HS-27A (cell line): ENCODE data around the gene ZFHX3.

Experiments
- DNase-seq: peaks from one replicate; pipeline ENCODE4 v3.0.0-alpha.2; 2012; ENCODE audit warnings: low read depth, missing footprints

ZFHX3 gene

DNA sequence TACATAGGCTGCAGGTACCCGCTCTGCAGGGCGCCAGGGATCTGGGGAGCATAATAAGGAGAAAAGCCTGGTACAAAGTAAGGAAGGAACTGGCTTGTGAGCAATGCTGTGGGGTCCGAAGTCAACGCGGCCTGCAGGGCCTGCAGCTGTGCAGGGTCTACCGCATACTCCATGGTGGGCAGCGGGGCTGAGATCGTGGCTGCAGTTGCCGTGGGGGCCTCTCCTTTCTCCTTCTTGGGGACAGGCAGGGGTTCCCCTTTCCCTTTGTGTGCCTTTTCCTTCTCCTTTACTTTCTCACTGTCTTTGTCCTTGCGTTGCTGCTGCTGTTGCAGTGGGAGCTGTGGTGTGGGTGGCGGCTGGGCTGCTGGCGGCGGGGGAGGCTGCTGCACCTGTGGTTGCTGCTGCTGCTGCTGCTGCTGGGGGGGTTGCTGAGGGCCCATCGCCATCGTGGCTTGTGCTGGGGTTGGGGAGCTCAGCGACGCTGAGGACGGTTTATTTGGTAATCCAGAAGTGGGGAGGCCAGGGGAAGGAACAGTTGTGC lies 259.6 kb downstream of the ZFHX3 start:
- no peak for DNase-seq

DNA sequence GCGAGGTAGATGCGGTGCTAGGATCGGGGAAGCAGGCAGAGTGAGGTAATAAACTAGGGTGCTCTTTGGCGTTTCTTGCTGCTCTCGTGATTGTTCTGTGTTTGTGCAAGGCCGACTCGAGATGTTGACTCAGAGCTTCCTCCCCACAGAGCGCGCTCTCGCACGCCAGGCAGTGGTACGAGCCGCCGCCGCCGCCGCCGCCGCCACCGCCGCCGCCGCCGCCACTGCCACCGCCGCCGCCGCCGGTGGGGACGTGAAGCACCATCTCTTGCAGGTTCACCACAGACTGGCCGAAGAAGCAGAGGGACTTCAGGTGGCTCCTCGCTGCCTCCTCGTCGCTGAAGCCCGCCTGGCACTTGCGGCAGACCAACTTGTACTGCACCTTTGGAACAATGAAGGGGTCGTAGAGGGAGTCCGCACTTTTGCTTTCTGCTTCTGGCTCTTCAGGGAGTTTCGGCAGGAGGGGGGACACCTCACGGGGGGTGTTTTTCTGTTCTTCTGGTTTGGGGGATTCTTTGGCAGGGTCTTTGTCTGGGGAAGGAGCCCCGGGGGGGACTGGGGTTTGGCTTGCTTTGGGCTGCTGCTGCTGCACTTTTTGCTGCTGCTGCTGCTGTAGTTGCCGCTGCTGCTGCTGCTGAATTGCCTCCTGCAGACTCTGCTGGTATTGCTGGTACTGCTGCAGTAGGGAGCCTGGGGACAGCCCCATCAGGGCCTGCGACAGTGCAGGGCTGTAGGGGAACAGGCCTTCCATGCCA lies 260.2 kb downstream of the ZFHX3 start:
- peak; percentile 27 for DNase-seq

DNA sequence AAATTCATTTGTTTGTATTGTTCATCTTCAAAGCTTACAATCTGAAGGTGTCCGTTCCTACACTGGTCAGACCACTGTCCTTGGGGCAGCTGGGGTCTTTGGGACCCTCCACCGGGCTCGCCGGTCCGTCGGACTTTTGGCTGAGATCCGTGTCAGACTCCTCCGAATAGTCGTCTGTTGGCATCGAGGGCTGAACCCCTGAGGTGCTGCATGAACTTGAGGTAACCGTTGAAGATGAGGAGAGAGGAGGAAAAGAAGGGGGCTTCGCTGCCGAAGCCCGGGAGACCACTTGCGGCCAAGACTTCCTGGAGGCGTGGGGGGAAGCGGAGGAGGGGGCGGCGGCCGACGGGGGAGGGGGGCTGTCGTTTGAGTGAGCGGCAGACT lies 260.8 kb downstream of the ZFHX3 start:
- no peak for DNase-seq

DNA sequence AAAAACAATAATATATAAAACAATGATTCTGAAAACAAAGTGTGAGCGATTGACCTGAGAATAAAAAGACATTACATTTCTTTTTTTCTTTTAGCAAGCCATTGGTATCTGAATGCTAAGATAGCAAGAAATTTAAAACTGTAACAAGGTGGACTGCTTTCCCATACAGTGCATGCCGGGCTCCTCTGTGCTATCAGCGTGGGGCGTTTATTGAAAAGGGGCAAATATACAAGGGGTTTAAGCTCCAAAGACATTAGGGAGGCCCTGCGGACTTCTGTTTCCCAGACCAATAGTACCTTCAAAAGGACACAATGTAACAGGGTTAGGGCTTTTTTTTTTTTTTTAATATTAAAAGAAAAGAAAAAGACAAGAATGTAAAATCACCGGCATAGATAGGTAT lies 261.3 kb downstream of the ZFHX3 start:
- no peak for DNase-seq

DNA sequence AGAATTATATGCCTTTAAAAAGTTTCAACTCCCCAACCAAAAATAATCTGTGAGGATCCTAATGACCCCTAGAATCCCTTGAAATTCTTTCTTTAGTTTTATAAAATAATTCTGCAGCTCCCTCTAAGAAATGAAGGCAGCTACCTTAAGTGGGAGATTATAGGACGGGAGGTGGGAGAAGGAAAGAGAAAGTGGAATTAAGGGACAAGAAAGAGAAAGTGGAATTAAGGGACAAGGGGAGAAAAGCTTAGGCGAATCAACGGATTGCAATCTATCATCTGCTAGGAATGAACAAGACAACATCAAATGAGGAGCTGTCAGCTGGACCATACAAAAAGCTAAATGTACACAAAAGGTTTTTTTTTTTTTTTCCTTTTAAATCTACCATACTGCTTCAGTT lies 262.0 kb downstream of the ZFHX3 start:
- no peak for DNase-seq

DNA sequence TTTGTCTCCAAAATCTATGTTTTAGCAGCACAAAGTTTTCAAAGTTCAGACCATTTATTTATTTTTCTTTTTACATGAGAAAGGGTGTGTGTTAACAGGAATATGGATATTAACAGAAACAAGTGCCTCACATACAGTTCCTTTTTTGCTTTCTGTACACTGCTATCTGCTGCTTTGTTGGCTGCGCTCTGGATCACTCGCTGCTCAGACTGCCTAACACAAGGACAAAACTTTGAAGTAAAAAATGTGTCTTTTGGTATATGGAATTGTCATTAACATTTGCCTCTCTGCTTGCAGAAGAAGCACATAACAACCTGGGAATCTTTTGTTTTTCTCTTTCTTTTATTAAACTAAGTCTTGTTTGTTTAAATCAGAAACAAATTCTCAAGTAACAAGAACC lies 262.8 kb downstream of the ZFHX3 start:
- DNase-seq = no peak

DNA sequence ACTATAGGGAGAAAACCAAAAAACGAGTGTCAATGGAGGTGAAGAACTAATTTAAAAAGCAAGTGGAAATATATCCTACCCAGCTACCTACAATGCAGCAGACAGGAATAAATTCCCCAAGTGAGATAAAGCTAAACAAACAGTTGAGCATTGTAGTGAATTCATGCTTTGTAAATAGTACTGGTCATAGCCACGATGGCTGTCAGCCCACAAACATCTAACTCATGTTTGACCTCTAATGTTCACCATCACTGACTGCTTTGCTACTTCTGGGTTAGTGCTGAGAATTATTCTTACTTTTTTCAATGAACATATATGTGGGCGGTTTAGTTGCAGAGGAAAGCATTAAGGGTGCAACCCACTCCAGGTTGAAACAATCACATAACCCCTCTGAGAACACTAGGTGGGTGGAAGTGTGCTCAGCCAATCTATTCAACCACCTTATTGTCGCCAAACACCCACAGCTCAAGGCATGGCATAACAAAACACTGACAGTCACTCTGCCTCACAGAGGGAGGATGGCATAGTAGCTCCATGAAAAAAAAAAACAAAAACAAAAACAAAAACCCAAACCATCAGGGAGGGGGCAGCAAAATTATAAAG lies 264.1 kb downstream of the ZFHX3 start:
- no peak for DNase-seq

DNA sequence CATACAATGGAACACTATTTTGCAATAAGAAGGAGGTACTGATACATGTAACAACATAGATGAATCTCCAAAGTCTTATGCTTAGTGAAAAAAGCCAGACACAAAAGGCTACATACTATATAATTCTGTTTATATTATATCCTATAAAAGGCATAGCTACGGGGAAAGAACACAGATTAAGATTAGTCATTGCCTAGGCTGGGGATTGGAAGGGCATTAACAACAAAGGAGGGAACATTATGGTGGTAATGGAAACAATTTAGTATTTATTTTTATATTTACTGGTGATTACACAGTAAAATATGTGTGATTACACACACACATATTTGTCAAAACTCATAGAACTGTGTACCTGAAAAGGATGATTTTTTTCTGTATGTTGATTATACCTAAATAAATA lies 278.1 kb downstream of the ZFHX3 start:
- DNase-seq = no peak

DNA sequence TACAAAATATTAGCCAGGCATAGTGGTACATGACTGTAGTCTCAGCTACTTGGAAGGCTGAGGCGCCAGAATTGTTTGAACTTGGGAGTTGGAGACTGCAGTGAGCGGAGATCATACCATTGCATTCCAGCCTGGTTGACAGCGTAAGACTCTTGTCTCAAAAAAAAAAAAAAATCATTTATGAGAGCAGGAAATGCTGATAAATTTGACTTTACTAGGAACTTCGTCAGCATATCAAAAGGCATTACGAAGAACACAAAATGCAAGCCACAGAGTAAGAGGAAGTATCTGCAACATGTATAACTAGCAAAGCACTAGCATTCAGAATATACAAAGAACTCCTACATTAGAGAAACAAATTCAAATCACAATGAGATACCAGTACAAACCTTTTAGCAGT lies 279.3 kb downstream of the ZFHX3 start:
- no peak for DNase-seq

DNA sequence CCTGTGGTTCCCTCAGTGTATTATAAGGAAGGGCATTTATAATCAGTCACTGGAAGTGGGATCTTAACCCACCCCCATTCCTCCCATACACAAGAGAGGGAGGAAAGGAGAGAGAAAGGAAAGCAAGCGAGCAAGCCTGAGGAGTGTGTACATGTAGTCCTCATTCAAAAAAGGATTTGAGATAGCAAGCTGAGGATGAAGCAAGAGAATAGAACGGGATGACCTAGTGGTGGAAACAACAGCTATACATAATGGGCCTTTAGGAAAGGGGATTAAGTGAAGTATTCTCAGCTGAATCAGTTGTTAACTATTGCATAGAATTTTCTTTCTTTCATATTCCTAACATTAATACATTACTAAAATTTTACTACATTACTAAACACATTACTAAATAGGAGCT lies 281.4 kb downstream of the ZFHX3 start:
- DNase-seq = no peak

DNA sequence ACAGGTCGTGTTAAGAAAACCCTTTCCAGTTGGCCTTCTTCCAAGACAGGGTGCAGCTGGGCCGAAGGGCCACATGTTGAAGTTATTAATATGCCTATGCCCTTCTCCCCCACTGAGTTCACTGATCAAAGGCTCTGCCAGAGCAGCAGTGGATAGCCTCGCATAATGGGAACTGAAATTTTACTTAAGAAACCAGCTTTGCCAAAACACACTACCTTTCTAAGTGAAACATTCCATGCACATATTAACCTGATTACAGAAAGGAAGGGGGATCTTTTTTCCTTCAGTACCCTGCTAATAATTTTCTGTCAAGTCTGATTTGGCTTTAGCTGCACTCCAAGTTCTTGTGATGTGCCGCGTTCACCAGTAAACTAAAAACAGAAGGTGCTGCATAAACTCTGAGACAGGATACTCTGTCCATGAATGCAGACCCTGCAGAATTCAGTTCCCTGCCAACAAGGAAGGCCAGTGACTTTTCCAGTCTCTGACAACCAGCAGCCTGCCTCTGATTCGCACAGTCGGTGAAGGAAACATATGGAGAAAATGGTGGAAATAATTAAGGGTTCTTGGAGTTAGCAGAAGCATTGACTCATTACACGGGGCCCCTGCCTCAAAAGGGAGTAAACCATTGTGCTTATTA lies 283.8 kb downstream of the ZFHX3 start:
- no peak for DNase-seq

DNA sequence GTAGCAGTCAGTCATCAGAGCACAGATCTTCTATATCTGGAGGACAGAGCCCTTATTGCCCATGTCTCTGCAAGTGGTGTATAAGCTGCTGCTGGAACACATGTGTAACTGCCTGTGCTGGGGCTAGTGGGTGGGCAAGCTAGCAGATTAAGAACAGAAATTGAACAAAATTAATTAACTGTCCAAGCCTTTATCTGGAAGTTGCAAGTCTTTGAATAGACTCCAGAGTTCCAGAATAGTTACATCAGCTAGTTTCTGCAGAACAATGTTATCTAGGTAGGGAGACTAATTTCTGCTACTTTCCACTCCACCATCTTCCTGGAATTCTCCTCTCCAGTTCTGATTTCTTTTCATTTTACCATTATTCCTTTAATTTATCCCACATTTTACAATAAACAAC lies 287.3 kb downstream of the ZFHX3 start:
- no peak for DNase-seq

DNA sequence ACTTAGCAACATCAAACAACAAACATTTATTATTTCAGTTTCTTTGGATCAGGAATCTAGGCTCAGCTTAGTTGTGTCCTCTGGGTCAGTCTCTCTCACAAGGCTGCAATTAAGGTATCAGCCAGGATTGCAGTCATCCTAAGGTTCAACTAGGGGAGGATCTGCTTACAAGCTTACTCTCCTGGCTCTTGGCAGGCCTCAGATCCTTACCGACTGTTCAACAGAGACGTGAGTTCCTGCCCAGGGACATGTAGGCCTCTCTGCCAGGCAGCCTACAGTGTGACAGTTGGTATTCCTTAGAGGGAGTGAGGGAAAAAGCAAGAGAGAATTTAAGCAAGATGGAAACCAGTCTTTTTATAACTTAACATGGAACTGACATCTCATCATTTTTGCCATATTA lies 294.0 kb downstream of the ZFHX3 start:
- DNase-seq = no peak

DNA sequence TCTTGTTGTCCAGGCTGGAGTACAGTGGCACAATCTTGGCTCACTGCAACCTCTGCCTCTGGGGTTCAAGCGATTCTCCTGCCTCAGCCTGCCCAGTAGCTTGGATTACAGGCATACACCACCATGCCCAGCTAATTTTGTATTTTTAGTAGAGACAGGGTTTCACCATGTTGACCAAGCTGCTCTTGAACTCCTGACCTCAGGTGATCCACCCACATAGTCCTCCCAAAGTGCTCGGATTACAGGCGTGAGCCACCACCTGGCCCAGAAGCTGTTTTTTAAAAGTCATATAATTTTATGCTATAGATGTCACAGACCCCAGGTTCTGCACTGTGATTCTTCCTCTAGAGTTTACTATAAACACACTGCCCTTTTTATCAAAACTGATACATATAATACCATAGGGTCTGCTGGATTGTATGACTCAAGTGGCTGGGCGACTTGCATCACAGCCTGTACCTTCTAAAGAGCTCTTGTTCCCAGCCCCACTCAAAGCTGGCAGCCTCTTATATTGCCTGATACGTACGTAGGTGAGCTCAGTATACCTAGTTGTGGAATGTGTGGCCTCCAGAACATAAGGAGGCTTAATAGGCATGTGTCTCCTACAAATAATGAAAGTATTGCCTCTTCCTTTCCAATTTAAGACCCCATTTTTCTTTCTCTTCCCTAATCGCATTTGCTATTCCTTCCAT lies 295.8 kb downstream of the ZFHX3 start:
- no peak for DNase-seq

DNA sequence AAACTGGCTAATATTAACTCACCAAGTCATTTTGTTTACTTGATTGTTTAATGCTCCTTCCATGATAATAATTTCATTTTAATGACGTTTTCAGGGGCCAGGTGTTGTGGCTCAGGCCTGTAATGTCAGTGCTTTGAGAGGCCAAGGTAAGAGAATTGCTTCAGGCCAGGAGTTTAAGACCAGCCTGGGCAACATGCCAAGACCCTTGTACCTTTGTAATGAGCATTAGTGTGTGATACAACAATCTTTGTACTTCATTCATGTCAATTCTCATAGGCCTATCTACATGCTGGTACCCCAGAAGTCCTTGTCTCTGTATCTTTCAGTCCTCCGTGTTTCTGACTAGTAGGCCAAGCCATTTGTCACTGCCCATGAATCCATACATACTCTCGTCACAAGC lies 296.9 kb downstream of the ZFHX3 start:
- no peak for DNase-seq

DNA sequence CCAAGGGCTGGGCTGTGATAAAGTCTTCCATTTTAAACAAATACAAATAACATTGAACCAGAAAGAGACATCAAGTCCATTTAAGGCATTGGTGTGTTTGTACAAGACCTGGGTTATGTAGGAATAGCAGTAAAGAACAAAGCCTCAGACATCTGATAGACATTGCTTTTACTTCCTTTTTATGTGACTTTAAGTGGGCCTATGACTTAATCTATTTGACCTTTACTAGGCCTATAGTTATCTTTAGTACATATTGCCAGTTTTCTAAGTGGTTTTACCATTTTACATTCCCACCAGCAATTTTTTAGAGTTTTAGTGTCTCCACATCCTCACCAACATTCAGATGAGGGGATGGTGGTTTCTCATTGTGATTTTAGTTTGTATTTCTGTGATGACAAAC lies 298.8 kb downstream of the ZFHX3 start:
- DNase-seq = no peak

DNA sequence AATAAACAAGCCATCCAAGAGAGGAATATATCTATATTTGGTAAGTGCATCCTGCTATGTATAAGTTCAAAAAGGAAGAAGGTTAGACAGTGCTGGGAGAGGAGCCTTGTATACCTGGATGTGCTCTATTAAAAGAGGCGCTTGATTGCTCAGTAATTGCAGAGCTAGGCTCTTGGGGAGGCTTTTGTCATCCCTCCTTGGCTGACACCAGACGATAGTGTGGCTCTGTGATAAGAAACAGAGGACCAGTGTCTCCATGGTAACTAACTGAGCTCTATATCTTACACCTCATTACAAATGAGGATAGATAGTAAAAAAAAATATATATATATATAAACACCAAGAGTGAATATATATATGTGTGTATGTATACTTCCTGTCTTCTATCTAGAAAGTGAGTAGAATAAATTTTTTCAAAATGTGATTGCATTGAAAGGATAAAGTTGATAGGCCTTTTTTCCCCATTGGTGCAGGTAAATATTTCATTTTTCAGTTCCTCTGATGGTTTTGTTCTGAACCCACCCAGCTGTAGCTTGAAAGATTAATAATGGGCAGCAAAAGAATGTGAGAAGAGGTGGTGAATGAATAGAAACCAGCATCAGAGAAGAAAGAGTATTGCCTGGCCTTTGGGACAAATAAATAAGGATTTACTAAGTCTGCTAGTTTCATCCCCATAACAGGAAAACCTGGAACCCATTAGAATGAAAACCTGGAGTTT lies 303.7 kb downstream of the ZFHX3 start:
- no peak for DNase-seq

DNA sequence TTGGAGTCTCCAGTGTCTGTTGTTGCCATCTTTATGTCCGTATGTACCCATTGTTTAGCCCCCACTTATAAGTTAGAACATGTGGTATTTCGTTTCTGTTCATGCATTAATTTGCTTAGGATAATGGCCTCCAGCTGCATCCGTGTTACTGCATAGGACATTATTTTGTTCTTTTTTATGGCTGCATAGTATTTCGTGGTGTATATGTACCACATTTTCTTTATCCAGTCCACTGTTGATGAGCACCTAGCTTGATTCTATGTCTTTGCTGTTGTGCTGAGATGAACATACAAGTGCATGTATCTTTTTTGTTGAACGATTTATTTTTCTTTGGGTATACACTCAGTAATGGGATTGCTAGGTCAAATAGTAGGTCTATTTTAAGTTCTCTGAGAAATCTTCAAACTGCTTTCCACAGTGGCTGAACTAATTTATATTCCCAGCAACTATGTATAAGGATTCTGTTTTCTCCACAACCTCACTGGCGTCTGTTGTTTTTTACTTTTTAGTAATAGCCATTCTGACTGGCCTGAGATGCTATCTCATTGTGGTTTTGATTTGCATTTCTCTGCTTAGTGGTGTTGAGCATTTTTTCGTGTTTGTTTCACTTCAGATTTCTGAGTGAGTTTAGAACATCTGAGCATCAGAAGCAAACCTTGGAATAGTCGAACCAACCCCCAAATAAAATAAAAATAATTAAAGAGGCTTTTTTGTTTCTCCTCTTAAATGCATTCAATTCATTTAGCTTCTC lies 304.7 kb downstream of the ZFHX3 start:
- no peak for DNase-seq

DNA sequence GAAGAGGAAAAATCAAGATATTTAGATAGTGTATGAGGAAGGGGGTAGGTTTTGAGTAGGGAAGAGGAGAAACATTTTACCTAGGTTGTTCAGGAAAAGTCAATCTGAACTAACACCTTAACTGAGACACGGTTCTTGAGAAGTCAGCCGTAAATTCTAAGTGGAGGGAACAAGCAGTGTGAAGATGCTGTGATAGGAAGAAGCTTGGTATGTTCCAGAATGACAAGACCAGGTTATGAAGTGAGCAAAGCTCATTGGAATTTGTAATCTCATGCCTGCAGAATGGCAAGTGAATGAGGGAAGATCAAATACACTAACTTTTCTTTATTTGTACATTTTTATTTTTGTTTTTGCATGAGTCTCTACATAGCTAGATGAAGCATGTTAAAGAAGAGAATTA lies 307.6 kb downstream of the ZFHX3 start:
- DNase-seq = no peak

DNA sequence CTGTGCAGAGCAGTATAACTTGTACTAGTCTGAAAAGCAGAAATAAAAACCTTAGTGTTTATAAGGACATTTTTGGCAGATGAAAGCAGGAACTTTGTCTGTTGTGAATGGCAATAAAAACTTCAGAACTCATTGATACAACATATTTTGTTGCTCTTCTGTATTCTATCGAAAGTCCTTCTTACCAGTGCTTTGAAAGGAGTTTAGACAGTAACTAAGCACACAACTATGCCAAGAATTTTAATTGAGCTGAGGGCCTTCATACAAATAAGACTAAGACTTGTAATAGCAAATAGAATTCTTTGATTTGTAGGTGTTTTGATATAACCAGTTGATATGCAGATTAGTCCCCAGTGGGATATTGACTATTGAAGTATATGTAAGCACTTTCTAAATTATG lies 308.4 kb downstream of the ZFHX3 start:
- peak; percentile 36 for DNase-seq

DNA sequence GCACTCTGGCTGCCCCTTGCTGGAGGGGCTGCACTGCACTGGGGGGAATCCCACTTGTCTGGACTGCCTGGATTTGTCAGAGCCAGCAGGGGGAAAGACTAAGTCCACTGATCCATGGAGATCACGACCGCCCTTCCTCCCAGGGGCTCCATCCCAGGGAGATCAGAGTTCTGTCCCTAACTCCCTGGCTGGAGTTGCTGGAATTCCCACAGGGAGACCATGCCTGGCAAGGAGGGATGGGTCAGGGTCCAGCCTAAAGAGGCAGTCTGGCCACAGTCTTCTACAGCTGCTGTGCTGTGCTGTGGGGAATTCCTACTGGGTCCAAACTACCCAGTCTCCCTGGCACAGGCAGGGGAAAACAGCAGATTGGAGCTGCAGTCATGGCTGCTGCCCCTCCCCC lies 311.9 kb downstream of the ZFHX3 start:
- DNase-seq = no peak
